Thymus (tissue), 11 donors: Measurements from ENCODE around the gene SETD4. TPM values are rescaled to one million over a fixed set of nuclear protein-coding genes. Genes with fewer than 3 reads are reported as not detected.

Experiments used
- DNase-seq, 9 donors: peaks; one replicate each; pipeline ENCODE4 v3.0.0-alpha.2; 2013; ENCODE audit warnings: low spot score in 9 of 9, low read depth in 6 of 9, missing footprints in 1 of 9
- H3K27ac ChIP-seq, 2 donors: one replicate each; pipeline ENCODE4 v1.5.1; 2013; ENCODE audit warnings: control low read depth in 1 of 2, low read depth in 1 of 2, low read length in 1 of 2, mild to moderate bottlenecking in 1 of 2, moderate library complexity in 1 of 2
- H3K27me3 ChIP-seq, 2 donors: one replicate each; pipeline ENCODE4 v1.5.1; 2013; ENCODE audit warnings: low read length in 1 of 2; ENCODE audit not compliant: control insufficient read depth in 2 of 2, insufficient read depth in 1 of 2
- H3K36me3 ChIP-seq, 2 donors: one replicate each; pipeline ENCODE4 v1.5.1; 2013; ENCODE audit warnings: low read length in 1 of 2, mild to moderate bottlenecking in 1 of 2, moderate library complexity in 1 of 2; ENCODE audit not compliant: control insufficient read depth in 2 of 2, insufficient read depth in 2 of 2
- H3K4me1 ChIP-seq, 2 donors: one replicate each; pipeline ENCODE4 v1.5.1; 2013; ENCODE audit warnings: low read length in 2 of 2; ENCODE audit not compliant: control insufficient read depth in 2 of 2, insufficient read depth in 2 of 2
- H3K4me3 ChIP-seq, 2 donors: one replicate each; pipeline ENCODE4 v1.5.1; 2013; ENCODE audit warnings: low read length in 2 of 2, control low read depth in 1 of 2, mild to moderate bottlenecking in 1 of 2
- H3K9me3 ChIP-seq, 2 donors: one replicate each; pipeline ENCODE4 v1.5.1; 2013; ENCODE audit warnings: low read length in 1 of 2, mild to moderate bottlenecking in 1 of 2; ENCODE audit not compliant: control insufficient read depth in 2 of 2, insufficient read depth in 1 of 2
- WGBS: extraction: QIAGEN DNeasy Blood & Tissue Kit; methylation state at CpG from one replicate; pipeline ENCODE4 v1.1.7; 2013; 5-methylcytosine and 5-hydroxymethylcytosine counted together
- polyA plus RNA-seq: library from polyadenylated mRNA; stranded (reverse); fragments of 200-250 nt; gene quantifications from one replicate; pipeline ENCODE4 v1.2.3, GENCODE V29; 2013
- total RNA-seq: library from RNA; stranded (reverse); fragments of 120-200 nt; gene quantifications from one replicate; pipeline ENCODE4 v1.2.4, GENCODE V29; 2013
- donor health status: healthy.

The SETD4 gene
- total and polyA plus RNA-seq, 2 donors, result 11.7 TPM

GRCh38 chr21:35990609-35991008 lies 69.7 kb downstream of the SETD4 start:
- Histone ChIP-seq H3K27me3 (peaks cover 0 to 31% of the 10 kb centered on the region in 2 donors), H3K9me3 (peaks cover 0 to 2% of the 10 kb centered on the region in 2 donors), H3K27ac (no peak overlapping the region), H3K36me3 (no peaks in the 10 kb centered on the region), H3K4me3 (no peak overlapping the region), H3K4me1 (no peaks in the 10 kb centered on the region)
- DNase-seq, result no peak
- WGBS, result 97% methylated on average over 9 of the region's 9 CpGs

GRCh38 chr21:35989138-35989735 lies 71.1 kb downstream of the SETD4 start:
- H3K4me1 ChIP-seq, result no peaks in the 10 kb centered on the region
- no peaks in the 10 kb centered on the region for H3K36me3 ChIP-seq
- H3K9me3 ChIP-seq, result peaks cover 0 to 2% of the 10 kb centered on the region in 2 donors
- H3K27me3 ChIP-seq, result peaks cover 0 to 29% of the 10 kb centered on the region in 2 donors
- no peak for DNase-seq
- 86% methylated on average over 10 of the region's 10 CpGs for WGBS
- H3K4me3 ChIP-seq, result no peak overlapping the region
- H3K27ac ChIP-seq, result no peak overlapping the region

- peaks cover 0 to 26% of the 10 kb centered on the region in 2 donors for H3K27me3 ChIP-seq
- DNase-seq, result no peak
- H3K4me3 ChIP-seq, result no peak overlapping the region
- no peaks in the 10 kb centered on the region for H3K36me3 ChIP-seq
- WGBS, result 23% methylated on average over 6 of the region's 6 CpGs
- H3K27ac ChIP-seq, result peak overlapping the region in 1 of 2 donors; percentile 33
- no peaks in the 10 kb centered on the region for H3K9me3 ChIP-seq
- H3K4me1 ChIP-seq, result no peaks in the 10 kb centered on the region
These were observed 71.7 kb downstream of the SETD4 start for GRCh38 chr21:35988416-35989137.

- Histone ChIP-seq H3K4me1 (no peaks in the 10 kb centered on the region), H3K36me3 (no peaks in the 10 kb centered on the region), H3K27ac (no peak overlapping the region), H3K4me3 (no peak overlapping the region), H3K9me3 (no peaks in the 10 kb centered on the region), H3K27me3 (peaks cover 0 to 24% of the 10 kb centered on the region in 2 donors)
- DNase-seq, result no peak
- 80% methylated on average over 5 of the region's 5 CpGs for WGBS
These were observed 72.9 kb downstream of the SETD4 start for GRCh38 chr21:35987475-35987874.

- H3K36me3 ChIP-seq, result no peaks in the 10 kb centered on the region
- 85% methylated on average over 11 of the region's 11 CpGs for WGBS
- H3K27ac ChIP-seq, result no peak overlapping the region
These were observed 75.5 kb downstream of the SETD4 start for GRCh38 chr21:35984654-35985361.

More at GRCh38 chr21:35984654-35985361, 75.5 kb downstream of the SETD4 start:
- Histone ChIP-seq H3K4me3 (no peak overlapping the region), H3K27me3 (peaks cover 0 to 21% of the 10 kb centered on the region in 2 donors), H3K9me3 (no peaks in the 10 kb centered on the region), H3K4me1 (no peaks in the 10 kb centered on the region)
- no peak for DNase-seq

Other genes with a start within 250 kb of the SETD4 start
- 26.2 TPM for gene CBR1, start 9.5 kb upstream of the SETD4 start, total RNA-seq
- 57.7 TPM for gene CBR1, start 9.5 kb upstream of the SETD4 start, polyA plus RNA-seq
- gene CBR3, start 74.6 kb upstream of the SETD4 start, total RNA-seq, result 1.5 TPM
- 9.1 TPM for gene CBR3, start 74.6 kb upstream of the SETD4 start, polyA plus RNA-seq
- 6.5 TPM for gene DOP1B, start 96.3 kb upstream of the SETD4 start, total RNA-seq
- gene DOP1B, start 96.3 kb upstream of the SETD4 start, polyA plus RNA-seq, result 5.7 TPM